Activated naive CD8-positive, alpha-beta T cell treated with anti-CD3 and anti-CD28 coated beads for 36 hours (primary cell): ENCODE data around the gene PRSS21. TPM values are rescaled to one million over a fixed set of nuclear protein-coding genes. Genes with fewer than 3 reads are reported as not detected.

Experiments
- DNase-seq: peaks from one replicate; pipeline ENCODE4 v3.0.0; 2021
- H3K27ac Mint-ChIP-seq: one replicate; pipeline ENCODE4 v1.8.0; 2022; ENCODE audit warnings: mild to moderate bottlenecking, moderate library complexity, mixed read lengths
- H3K27me3 Mint-ChIP-seq: one replicate; pipeline ENCODE4 v1.8.0; 2022; ENCODE audit warnings: mild to moderate bottlenecking, mixed read lengths
- H3K36me3 Mint-ChIP-seq: one replicate; pipeline ENCODE4 v1.8.0; 2021; ENCODE audit warnings: mild to moderate bottlenecking, mixed read lengths
- H3K4me1 Mint-ChIP-seq: one replicate; pipeline ENCODE4 v1.8.0; 2021; ENCODE audit warnings: mixed read lengths
- H3K4me3 Mint-ChIP-seq: one replicate; pipeline ENCODE4 v1.8.0; 2022; ENCODE audit warnings: mild to moderate bottlenecking, moderate library complexity, mixed read lengths
- H3K9me3 Mint-ChIP-seq: one replicate; pipeline ENCODE4 v1.8.0; 2022; ENCODE audit warnings: mixed read lengths
- total RNA-seq, 2 experiments: library from RNA; stranded (reverse); gene quantifications; one replicate each; pipeline ENCODE4 v1.2.3, GENCODE V29; 2021

PRSS21 gene
- total RNA-seq, 2 experiments from 2014 or later: 11.2 to 13.1 TPM

DNA sequence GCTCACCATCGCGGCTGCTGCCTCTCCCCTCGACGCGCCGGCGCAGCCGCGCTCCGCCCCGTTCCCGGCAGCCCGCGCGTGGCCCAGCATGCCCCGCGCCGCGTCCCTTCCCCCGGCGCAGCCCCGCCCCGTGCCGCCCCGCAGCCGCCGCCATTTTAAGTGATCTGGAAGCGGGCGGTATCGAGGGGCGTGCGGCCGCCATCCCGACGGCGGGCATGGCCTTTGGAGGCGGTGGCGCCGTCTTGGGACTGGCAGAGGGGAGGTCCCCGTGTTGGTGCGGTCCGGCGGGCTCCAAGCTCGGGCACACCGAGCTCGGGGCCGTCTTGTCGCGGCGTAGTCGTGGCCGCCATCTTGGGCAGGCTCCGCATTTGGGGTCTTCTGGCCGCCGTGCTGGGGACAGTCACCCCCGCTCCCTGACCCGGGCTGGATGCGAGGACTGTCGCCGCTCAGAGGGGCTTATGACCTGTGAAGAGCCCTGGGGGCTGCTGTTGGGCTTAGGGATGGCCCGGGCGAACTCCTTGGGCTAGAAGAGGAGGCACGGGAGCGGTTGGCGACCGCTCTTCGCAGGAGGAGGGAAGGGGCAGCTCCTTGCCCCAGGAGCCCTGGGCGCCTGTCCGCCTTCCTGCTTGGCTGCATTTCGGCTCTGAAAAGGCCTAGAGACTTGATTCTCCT, 39.7 kb upstream of the PRSS21 start, which contains the start of gene ELOB:
TSS of gene ELOB (minus strand) at position 50 of the 672 bp plus-strand sequence. CDS start at position 9, 41 bp downstream.
- H3K4me1 Mint-ChIP-seq: peaks cover 26% of the 10 kb centered on the region
- peak; percentile 93 for DNase-seq
- H3K4me3 Mint-ChIP-seq: peak within 1 kb of the TSS; percentile 96
- H3K9me3 Mint-ChIP-seq: no peaks in the 10 kb centered on the region
- H3K27me3 Mint-ChIP-seq: no peaks in the 10 kb centered on the region
- peak within 1 kb of the TSS; percentile 96 for H3K27ac Mint-ChIP-seq
- peaks cover 15% of the 10 kb centered on the region for H3K36me3 Mint-ChIP-seq

DNA sequence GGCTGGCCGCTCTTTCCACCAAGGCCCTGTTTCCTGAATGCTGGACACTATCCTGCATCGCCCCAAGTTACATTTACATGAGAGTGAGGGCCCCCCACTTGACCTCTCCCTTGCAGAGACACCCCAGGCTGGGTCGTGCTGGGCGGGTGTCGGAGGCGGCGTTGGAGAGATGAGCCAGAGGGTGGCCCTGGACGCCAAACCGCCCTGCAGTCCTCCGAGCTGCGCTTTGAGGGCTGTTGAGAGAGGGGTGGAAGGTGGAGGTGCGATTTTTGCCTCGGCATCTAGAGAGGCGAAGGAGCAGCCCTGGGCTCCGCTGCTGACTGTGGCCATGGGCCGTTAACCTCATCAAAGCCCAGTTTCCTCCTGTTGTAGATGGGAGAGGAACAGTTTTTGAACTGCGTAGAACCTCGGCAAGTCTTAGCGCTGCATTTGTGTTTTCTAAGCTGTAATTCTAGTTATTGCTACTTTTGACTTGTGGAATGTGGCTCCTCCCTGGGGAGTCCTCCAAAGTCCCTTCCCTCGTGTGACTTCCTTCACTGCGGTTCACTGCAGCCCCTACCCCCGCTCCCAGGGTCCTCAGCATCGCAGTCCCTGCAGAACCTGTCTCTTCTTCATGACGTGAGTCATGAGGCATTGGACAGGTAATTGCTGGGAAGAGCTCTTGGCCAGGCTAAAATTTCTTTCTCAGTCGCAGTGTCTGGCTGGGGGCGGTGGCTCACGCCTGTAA, 39.0 kb upstream of the PRSS21 start:
- peaks cover 26% of the 10 kb centered on the region for H3K4me1 Mint-ChIP-seq
- H3K36me3 Mint-ChIP-seq: peaks cover 12% of the 10 kb centered on the region
- peak overlapping the region; percentile 96 for H3K27ac Mint-ChIP-seq
- H3K4me3 Mint-ChIP-seq: peak overlapping the region; percentile 93
- H3K9me3 Mint-ChIP-seq: no peaks in the 10 kb centered on the region
- DNase-seq: no peak
- no peaks in the 10 kb centered on the region for H3K27me3 Mint-ChIP-seq

DNA sequence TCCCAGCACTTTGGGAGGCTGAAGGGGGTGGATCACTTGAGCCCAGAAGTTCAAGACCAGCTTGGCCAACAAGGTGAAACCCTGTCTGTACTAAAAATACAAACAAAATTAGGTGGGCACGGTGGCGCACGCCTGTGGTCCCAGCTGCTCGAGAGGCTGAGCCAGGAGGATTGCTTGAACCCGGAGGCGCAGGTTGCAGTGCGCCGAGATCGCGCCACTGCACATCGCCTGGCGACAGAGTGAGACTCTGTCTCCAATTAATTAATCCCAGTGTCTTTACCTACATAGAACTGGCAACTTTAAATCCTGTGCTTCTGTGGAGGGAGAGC, 38.4 kb upstream of the PRSS21 start:
- H3K4me1 Mint-ChIP-seq: peaks cover 26% of the 10 kb centered on the region
- H3K4me3 Mint-ChIP-seq: peak overlapping the region; percentile 93
- peaks cover 12% of the 10 kb centered on the region for H3K36me3 Mint-ChIP-seq
- no peak for DNase-seq
- H3K9me3 Mint-ChIP-seq: no peaks in the 10 kb centered on the region
- no peaks in the 10 kb centered on the region for H3K27me3 Mint-ChIP-seq
- peak overlapping the region; percentile 96 for H3K27ac Mint-ChIP-seq

DNA sequence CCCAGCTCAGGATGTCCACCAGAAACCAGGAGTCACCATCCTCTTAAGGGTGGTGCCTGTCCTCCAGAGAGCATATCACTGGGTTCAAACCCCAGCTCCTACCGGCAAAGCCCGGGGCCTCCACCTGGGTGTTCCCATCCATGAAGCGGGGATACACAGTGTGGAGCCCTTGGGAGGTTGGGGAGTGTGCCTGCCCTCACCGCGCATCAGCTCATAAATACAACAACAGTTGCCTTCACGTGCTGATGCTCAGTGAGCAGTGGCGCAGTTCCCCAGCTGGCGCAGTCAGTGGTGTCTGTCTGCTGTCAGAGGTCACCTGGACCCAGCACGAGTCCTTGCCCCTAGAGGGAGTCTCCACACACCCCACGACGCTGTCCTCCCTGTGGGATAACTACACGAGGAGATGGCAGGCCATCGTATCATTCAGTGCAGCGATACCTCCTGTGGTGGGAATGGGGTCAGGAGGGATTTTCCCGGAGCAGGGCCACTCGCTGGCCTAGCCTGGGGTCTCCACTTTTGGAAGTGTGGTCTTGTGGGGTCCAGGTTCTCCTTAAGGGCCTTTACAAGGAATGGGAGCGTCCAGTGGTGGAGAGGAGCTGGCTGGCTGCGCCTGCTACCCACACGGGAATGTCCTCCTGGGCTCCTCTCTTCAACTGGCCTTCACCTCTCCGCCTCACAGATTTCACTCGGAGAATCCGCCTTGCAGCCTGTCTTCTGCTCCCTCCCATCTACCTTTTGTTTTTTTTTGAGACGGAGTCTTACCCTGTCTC, 37.7 kb upstream of the PRSS21 start:
- DNase-seq: no peak
- H3K27me3 Mint-ChIP-seq: no peaks in the 10 kb centered on the region
- peaks cover 29% of the 10 kb centered on the region for H3K4me1 Mint-ChIP-seq
- no peaks in the 10 kb centered on the region for H3K9me3 Mint-ChIP-seq
- H3K4me3 Mint-ChIP-seq: no peak overlapping the region
- peaks cover 12% of the 10 kb centered on the region for H3K36me3 Mint-ChIP-seq
- H3K27ac Mint-ChIP-seq: peak overlapping the region; percentile 16

DNA sequence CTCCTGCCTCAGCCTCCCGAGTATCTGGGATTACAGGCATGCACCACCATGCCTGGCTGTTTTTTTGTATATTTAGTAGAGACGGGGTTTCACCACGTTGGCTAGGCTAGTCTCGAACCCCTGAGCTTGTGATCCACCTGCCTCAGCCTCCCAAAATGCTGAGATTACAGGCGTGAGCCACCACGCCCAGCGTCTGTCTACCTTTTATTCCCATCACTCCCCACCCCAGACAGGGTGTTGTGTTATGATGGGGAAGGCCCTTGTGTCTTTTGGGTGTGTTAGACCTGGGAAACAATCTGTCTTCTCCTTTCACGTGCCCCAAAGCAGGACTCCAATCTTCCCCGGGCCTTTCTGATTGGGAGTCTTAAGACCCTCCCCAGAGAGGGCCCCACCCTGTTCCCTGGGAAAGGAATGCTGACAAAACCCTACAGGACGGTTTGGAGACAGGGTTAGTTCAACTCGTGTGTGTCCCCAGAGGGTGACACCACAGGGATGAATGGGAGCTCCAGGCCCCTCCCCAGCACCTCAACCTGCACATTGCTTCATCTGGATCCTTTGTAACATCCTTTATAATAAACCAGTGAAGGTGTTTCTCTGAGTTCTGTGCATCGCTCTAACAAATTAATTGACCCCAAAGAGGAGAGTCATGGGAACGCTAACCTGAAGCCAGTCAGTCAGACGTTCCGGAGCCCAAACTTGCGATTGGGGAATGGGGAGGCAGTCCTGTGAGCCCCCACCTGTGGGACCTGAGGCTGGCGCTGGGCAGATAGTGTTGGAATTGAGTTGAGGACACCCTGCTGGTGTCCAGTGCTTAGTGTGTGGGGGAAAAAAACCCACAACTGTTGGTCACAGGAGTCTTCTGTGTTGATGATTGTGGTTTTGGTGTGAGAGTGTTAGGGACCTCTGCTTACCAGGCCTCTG, 36.8 kb upstream of the PRSS21 start:
- peaks cover 12% of the 10 kb centered on the region for H3K36me3 Mint-ChIP-seq
- no peak for DNase-seq
- H3K4me1 Mint-ChIP-seq: peaks cover 24% of the 10 kb centered on the region
- no peak overlapping the region for H3K27ac Mint-ChIP-seq
- no peaks in the 10 kb centered on the region for H3K27me3 Mint-ChIP-seq
- H3K4me3 Mint-ChIP-seq: no peak overlapping the region
- no peaks in the 10 kb centered on the region for H3K9me3 Mint-ChIP-seq

DNA sequence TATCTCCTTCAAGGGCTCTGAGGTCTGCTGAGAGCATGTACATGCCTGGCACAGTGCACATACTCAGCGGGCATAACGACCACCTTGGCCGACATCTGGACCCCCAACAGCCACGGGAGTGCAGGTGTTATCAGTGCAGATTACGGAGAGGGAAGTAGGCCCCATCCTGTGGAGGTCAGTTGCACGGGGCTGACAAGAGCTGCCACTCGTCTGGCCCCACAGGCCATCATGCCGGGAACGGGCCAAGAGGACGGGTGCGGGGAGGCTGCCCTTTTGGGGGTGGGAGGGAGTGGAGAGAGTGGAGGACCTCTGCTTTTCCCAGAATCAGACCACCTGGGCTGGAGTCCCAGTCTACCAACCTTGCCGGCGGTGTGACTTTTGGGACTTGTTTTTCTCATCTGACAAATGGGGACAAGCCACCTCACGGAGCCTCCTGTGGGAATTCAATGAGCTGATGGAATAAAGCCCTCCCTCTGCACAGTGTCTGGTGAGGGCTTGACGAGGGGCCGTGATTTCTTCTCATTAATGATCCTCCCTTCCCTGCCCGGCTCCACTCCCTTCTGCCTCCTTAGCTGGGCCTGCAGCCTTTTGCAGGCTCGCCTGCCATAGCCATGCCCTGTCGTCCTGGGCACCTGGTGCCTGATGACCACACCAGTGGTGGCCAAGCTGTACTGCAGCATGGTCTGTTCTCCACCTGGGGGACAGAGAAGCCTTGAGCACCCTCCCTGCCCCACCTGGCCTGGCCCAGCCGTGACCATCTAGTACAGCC, 34.3 kb upstream of the PRSS21 start:
- no peaks in the 10 kb centered on the region for H3K9me3 Mint-ChIP-seq
- no peak overlapping the region for H3K4me3 Mint-ChIP-seq

DNA sequence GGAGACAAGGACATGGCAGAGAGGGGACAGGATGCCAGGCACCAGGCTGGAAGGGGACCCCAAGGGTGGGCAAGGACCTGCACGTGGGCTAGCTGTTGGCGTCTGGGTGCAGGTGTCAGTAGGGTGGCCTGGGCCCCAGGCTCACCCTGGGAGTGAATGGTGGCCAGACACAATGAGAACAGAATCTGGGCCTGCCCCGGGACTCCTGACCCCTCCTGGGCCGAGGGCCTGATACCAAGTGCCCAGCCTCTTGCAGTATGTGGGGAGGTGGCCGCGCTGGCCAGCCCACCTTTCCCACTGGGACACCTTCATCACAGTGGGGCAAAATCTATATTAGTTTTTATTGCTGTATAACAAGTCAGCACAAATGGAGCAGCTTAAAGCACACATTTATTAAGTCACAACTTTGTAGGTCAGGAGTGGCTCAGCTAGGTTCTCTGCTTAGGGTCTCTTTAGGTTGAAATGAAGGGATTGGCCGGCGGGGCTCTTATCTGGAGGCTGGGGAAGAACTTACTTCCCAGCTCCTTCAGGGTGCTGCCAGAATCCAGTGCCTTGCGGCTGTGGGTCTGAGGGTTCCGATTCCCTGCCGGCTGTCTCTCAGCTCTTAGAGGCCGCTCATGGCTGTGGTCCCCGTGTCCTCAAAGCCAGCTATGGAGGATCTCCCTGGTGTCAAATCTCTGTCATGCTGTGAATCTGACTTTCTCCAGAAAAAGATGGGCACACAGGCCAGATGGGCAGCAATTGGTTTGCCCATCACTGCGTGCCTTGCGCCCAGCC, 33.3 kb upstream of the PRSS21 start:
- H3K27me3 Mint-ChIP-seq: no peaks in the 10 kb centered on the region
- peaks cover under 1% of the 10 kb centered on the region for H3K36me3 Mint-ChIP-seq
- peak overlapping the region; percentile 64 for H3K4me3 Mint-ChIP-seq
- DNase-seq: no peak
- peaks cover 13% of the 10 kb centered on the region for H3K4me1 Mint-ChIP-seq
- no peaks in the 10 kb centered on the region for H3K9me3 Mint-ChIP-seq
- H3K27ac Mint-ChIP-seq: peak overlapping the region; percentile 62

More for the DNA sequence above, 34.3 kb upstream of the PRSS21 start:
- no peak for DNase-seq
- peaks cover 23% of the 10 kb centered on the region for H3K4me1 Mint-ChIP-seq
- no peaks in the 10 kb centered on the region for H3K27me3 Mint-ChIP-seq
- H3K27ac Mint-ChIP-seq: no peak overlapping the region
- peaks cover 8% of the 10 kb centered on the region for H3K36me3 Mint-ChIP-seq

DNA sequence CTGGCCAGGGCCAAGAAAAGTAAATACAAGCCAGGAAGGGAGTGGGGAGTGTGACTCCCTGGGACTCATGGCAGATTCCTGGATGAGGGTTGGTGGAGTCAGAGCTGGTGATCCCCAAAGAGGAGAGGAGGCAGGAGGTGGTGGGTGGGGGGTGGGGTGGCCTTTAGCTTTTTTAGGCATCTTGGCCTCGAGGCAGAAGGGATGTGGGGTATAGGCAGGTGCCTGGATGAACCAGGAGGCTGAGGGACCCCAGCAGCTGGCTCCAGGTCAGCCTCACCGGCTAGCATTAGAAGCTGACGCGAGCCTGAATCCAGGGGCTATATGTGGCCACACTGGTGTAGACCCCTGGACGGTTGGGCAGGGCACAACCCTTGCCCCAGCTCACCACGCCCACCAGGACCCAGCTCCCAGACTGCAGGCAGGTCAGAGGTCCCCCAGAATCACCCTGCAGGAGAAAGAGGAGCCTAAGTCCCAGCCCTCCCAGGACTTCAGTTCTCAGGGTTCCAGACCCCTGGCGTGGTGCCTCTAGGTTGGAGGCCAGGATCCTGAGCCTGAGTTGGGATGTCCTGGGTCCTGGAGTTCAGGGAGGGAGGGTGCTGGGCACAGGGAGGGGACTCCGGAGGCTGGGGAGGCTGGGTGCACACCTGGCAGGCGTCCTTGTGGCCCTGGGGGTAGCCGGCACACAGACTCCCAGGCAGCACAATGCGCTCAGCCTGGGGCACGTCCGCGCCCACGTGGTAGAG, 32.5 kb upstream of the PRSS21 start:
- Mint-ChIP-seq H3K27ac (peak overlapping the region; percentile 78), H3K4me1 (peaks cover 11% of the 10 kb centered on the region), H3K4me3 (peak overlapping the region; percentile 82), H3K36me3 (no peaks in the 10 kb centered on the region), H3K27me3 (peaks cover 2% of the 10 kb centered on the region), H3K9me3 (no peaks in the 10 kb centered on the region)
- DNase-seq: no peak

DNA sequence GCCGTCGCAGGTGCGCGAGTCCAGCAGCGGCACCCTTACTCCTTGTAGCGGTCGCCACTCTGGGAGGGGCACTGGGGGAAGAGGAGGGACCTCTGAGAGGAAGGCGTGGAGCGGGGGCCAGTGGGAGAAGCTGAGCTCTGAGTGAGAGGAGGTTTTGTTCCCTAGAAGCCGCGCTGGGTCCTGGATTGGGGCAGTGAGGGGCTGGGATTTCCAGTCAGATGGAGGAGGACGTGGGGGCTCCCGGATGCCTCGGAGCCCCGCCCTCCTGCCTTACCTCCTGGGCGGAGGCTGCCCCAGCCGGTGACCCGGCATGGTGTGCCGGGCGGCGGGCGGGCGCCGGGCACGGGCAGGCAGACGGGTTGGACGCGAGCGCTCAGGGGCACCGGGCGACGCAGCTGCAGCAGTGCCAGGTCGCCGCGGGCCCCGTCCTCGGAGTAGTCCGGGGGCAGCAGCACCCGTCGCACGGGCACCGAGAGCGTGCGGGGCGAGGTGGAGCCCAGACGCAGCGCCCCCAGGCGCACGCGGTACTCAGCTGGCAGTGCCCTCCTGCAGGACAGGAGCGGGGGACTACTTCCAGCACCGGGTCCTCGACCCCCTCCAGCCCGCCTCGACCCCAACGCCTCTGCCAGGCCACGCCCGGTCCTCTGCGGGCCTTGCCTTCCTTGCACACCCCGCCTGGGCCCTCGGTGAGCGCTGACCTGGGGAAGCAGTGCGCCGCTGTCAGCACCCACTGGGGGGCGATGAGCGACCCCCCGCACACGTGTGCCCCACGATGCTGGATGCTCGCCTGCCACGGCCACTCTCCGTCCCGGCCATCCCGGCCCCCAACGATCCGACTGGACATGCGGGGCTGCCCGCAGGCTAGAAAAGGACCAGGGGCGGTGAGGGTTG, 31.7 kb upstream of the PRSS21 start:
- H3K27me3 Mint-ChIP-seq: peaks cover 4% of the 10 kb centered on the region
- peak; percentile 60 for DNase-seq
- no peaks in the 10 kb centered on the region for H3K36me3 Mint-ChIP-seq
- peak overlapping the region; percentile 78 for H3K27ac Mint-ChIP-seq
- H3K4me1 Mint-ChIP-seq: peaks cover 11% of the 10 kb centered on the region
- no peaks in the 10 kb centered on the region for H3K9me3 Mint-ChIP-seq
- H3K4me3 Mint-ChIP-seq: peak overlapping the region; percentile 82

DNA sequence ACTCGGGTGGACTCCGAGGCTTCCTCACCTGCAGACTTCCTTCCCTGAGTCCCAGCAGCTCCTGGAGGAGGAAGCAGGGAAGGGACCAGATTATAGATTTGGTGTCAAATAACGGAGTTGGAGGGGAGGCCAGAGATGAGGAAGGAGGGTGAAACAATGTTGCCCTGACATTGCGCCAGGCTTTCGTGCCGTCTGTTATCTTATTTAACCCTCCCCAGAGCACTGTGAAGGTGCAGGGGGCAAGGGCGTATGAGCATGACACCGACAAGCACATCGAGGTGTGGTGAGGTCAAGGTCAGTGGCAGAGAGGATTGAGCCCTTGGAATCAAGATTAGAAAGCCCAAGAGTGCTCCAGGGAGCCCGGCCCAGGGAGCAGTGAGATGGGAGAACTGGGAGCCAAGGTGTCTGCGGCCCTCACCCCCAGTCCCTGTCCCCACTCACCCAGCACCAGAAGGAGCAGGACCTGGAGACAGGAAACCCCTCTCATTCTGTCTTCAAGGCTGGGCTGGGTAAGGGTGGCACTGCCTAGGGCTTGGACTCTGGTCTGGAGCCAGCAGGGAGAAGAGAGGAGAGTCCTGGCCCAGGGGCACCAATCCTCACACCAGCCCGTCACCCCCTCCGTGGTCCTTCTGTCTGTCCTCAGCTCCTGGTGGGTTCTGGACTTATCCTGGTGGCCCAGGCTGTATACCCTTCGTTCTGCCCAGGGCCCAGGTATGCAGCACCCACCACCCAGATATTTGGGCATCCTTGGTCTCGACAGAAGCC, 30.8 kb upstream of the PRSS21 start:
- DNase-seq: no peak
- H3K27ac Mint-ChIP-seq: peak overlapping the region; percentile 56
- no peaks in the 10 kb centered on the region for H3K36me3 Mint-ChIP-seq
- H3K4me3 Mint-ChIP-seq: peak overlapping the region; percentile 64
- peaks cover 11% of the 10 kb centered on the region for H3K4me1 Mint-ChIP-seq
- H3K9me3 Mint-ChIP-seq: no peaks in the 10 kb centered on the region
- peaks cover 9% of the 10 kb centered on the region for H3K27me3 Mint-ChIP-seq

DNA sequence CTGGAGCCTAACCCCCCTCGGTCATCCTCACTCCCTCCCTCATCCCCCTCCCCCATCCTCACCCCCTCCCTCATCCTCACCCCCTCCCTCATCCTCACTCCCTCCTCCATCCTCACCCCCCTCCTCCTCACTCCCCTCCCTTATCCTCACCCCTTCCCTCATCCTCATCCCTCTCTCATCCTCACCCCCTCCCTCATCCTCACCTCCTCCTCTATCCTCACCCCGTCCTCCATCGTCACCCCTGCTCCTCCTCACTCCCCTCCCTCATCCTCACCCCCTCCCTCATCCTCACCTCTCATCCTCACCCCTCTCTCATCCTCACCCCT, 30.2 kb upstream of the PRSS21 start:
- peaks cover 11% of the 10 kb centered on the region for H3K4me1 Mint-ChIP-seq
- DNase-seq: no peak
- H3K9me3 Mint-ChIP-seq: no peaks in the 10 kb centered on the region
- H3K4me3 Mint-ChIP-seq: peak overlapping the region; percentile 64
- no peaks in the 10 kb centered on the region for H3K36me3 Mint-ChIP-seq
- peaks cover 12% of the 10 kb centered on the region for H3K27me3 Mint-ChIP-seq
- H3K27ac Mint-ChIP-seq: no peak overlapping the region

DNA sequence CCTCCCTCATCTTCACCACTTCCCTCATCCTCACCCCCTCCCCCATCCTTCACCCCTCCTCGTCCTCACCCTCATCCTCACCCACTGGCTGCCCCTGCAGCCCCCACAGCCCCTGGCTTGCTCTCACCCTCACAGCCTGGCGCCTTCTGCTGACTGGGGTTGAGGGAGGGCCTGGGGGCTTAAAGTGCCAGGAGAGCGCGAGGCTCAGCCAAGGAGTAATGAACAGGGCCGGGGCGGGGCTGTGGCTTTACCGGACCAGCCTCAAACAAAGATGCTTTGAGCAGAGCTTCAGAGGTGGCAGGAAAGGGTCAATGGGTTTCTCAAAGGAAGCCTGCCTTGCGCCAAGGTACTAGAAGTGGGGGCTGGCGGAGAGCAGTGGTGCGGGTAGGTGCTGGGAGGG, 29.6 kb upstream of the PRSS21 start, which contains the start of gene PRSS33:
TSS of gene PRSS33 (minus strand) at position 155 of the 400 bp plus-strand sequence. CDS start 1,013 bp downstream, outside the sequence.
- Mint-ChIP-seq H3K36me3 (no peaks in the 10 kb centered on the region), H3K9me3 (no peaks in the 10 kb centered on the region), H3K27ac (no peak within 1 kb of the TSS), H3K27me3 (peaks cover 12% of the 10 kb centered on the region), H3K4me3 (peak within 1 kb of the TSS; percentile 64), H3K4me1 (peaks cover 11% of the 10 kb centered on the region)
- no peak for DNase-seq
